Hematopoietic multipotent progenitor cell treated with erythropoietin and hydrocortisone succinate and interleukin-3 and kit ligand, for 8 days (in vitro differentiated cells): ENCODE data around the gene RPL37.
"Not testable (repeated sequence)": the region's sequence is repeated elsewhere in the genome, so short reads cannot be mapped to it uniquely, and the experiment has no call there.

Experiments used
- DNase-seq: peaks from one replicate; pipeline ENCODE4 v3.0.0-alpha.2; 2015

RPL37 gene

GRCh38 chr5:40796487-40796889 is 38.5 kb downstream of the RPL37 start:
- DNase-seq: no peak

GRCh38 chr5:40794877-40795276 is 40.1 kb downstream of the RPL37 start:
- DNase-seq: not testable (repeated sequence)

GRCh38 chr5:40794340-40794739 is 40.7 kb downstream of the RPL37 start:
- not testable (repeated sequence) for DNase-seq

GRCh38 chr5:40792691-40793090 is 42.3 kb downstream of the RPL37 start:
- not testable (repeated sequence) for DNase-seq

- DNase-seq: peak; percentile 37
Observed at GRCh38 chr5:40791715-40792139, 43.3 kb downstream of the RPL37 start.

- DNase-seq: no peak
Observed at GRCh38 chr5:40790947-40791593, 44.0 kb downstream of the RPL37 start.

- DNase-seq: not testable (repeated sequence)
Observed at GRCh38 chr5:40788941-40789340, 46.1 kb downstream of the RPL37 start.

GRCh38 chr5:40787986-40788385 is 47.0 kb downstream of the RPL37 start:
- DNase-seq: no peak

- DNase-seq: not testable (repeated sequence)
Observed at GRCh38 chr5:40786664-40787063, 48.4 kb downstream of the RPL37 start.

GRCh38 chr5:40784916-40785315 is 50.1 kb downstream of the RPL37 start:
- no peak for DNase-seq

GRCh38 chr5:40784027-40784653 is 50.9 kb downstream of the RPL37 start:
- no peak for DNase-seq

- DNase-seq: no peak
Observed at GRCh38 chr5:40781843-40782409, 53.1 kb downstream of the RPL37 start.

GRCh38 chr5:40780858-40781257 is 54.2 kb downstream of the RPL37 start:
- no peak for DNase-seq

- DNase-seq: no peak
Observed at GRCh38 chr5:40780199-40780598, 54.8 kb downstream of the RPL37 start.

GRCh38 chr5:40779561-40779960 is 55.5 kb downstream of the RPL37 start:
- no peak for DNase-seq

GRCh38 chr5:40778133-40778532 is 56.9 kb downstream of the RPL37 start:
- DNase-seq: no peak

- DNase-seq: no peak
Observed at GRCh38 chr5:40776658-40776977, 58.4 kb downstream of the RPL37 start.

GRCh38 chr5:40775846-40776657 is 59.0 kb downstream of the RPL37 start:
- DNase-seq: no peak
